ENCODE results near the gene CCDC167.

DNA sequence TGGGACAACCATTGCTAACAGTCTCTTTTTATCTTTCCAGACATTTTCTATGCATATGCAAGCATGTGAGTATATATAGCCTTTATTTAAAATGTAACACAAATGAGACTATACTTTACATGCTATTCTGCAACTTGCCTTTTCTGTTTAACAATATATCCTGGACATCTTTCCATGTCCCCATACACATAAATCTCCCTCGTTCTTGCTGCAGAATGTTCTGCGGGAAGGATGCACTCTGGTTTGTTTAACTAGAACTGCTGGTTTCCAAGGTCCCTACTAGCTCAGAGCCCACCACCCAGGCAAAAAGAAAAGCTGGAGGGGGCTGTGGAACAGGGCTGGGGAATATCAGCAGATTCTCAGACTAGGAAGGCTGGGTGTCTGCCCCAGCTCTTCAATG, 35.2 kb upstream of the CCDC167 start:
- TF ChIP-seq, protein P1, sequence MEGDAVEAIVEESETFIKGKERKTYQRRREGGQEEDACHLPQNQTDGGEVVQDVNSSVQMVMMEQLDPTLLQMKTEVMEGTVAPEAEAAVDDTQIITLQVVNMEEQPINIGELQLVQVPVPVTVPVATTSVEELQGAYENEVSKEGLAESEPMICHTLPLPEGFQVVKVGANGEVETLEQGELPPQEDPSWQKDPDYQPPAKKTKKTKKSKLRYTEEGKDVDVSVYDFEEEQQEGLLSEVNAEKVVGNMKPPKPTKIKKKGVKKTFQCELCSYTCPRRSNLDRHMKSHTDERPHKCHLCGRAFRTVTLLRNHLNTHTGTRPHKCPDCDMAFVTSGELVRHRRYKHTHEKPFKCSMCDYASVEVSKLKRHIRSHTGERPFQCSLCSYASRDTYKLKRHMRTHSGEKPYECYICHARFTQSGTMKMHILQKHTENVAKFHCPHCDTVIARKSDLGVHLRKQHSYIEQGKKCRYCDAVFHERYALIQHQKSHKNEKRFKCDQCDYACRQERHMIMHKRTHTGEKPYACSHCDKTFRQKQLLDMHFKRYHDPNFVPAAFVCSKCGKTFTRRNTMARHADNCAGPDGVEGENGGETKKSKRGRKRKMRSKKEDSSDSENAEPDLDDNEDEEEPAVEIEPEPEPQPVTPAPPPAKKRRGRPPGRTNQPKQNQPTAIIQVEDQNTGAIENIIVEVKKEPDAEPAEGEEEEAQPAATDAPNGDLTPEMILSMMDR (IDR thresholded peaks at IDR 0.05) = no peak
- no peak for TF ChIP-seq POLR2A (IDR thresholded peaks at IDR 0.05)
